Measurements from ENCODE around the gene UBL3. TPM values are rescaled to one million over a fixed set of nuclear protein-coding genes. Genes with fewer than 3 reads are reported as not detected.

The UBL3 gene
- total RNA-seq = 10 to 100 TPM; 46.8 to 60.7 TPM
- long read RNA-seq, full-length matches to known transcripts = 185 of 192 reads
- long read RNA-seq, partial matches to known transcripts = 0 of 192 reads
- long read RNA-seq, other reads (novel, unspliced or antisense) = 7 of 192 reads

GRCh38 chr13:29850213-29850898 lies at the start of gene UBL3:
Gene UBL3 (minus strand): TSS chr13:29850617. CDS start chr13:29849538, 1,079 bp downstream.
- intact Hi-C loops (cut with DNase I, micrococcal nuclease) = no loop called here
- ATAC-seq (peak; percentile 85), DNase-seq (peak; percentile 97 to 98)

- DNase-seq (no peak), ATAC-seq (no peak)
- intact Hi-C loops (cut with DNase I, micrococcal nuclease) = no loop called here
Measured at GRCh38 chr13:29897102-29897501, 46.7 kb upstream of the UBL3 start.

DNA sequence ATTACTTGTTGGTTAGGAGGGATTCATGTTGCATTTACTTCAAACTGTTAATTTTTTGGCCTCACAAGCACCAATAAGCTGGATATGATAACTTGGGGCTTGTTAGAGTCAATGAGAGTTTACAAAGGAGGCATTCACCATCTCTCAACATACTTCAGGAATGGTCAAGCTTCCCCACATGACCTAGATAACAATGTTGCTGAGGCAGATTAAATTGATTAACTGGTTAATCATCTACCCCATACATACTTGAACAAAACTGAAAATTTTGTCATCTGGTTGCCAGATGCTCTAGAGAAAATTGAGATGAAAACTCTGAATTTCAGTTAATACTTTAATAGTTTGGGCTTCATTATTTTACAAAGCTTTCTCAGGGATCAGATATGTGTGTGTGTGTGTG lies 43.0 kb upstream of the UBL3 start:
- ATAC-seq = no peak
- intact Hi-C loops (cut with DNase I, micrococcal nuclease) = no loop called here
- DNase-seq = no peak

DNA sequence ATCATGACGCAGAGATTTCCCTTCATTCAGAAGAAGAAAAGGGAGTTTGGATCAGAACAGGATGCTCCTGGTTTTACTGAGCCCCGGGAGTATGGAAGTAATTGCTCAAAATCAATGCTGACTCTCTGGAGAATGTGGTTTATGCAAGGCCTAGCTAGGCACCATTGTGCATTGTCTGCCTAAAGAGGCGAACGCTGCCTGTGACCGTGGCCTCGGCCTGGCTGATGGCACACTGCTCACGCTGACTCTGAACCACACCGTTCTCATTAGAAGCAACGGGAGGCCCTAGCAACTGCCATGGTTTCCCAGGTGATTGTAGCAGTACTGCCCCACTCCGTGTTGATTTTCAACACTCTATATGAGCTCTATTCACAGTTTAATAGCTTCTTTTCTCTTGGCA lies 41.7 kb upstream of the UBL3 start:
- intact Hi-C loops (cut with DNase I, micrococcal nuclease) = no loop called here
- ATAC-seq = no peak
- DNase-seq = no peak

DNA sequence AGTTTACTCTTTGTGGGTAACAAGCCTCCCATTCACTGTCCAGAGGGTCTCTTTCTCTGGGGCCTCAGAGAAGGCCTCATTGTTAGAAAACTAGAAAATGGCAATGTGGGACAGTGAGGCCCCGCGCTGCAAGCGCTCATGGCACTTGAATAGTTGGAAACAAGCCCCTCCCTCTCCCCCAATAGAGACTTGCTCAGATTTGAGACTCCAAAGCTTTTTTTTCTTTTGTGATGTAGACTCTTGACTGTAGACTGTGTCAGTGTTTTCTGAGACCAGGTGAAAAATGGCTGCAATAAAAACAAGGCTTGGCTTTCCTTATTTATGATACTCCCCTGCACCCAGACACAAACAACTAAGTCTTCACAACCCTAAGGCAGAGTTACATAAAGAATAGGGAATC lies 38.7 kb upstream of the UBL3 start:
- ATAC-seq (peak; percentile 47), DNase-seq (no peak)
- intact Hi-C loops (cut with DNase I, micrococcal nuclease) = no loop called here

DNA sequence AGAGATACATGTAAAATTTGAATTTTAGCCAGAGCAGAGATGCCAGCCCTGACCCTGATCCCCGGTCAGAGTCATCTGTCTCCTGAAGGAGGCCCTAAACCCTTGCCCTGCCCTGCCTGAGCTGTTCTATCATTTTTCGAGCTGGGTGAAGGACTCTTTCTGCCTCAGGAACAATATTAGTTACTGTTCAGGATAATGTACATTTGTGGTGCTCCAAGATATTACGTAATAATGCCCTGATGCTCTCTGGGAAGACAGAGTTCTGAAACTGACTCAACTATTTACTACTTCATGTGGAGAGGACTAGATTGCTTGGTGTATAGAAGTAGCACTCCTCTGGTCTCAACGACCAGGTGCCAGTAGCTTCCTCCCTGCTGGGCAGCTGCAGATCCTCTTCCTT lies 37.9 kb upstream of the UBL3 start:
- no peak for ATAC-seq
- DNase-seq = no peak
- intact Hi-C loops (cut with DNase I, micrococcal nuclease) = no loop called here

DNA sequence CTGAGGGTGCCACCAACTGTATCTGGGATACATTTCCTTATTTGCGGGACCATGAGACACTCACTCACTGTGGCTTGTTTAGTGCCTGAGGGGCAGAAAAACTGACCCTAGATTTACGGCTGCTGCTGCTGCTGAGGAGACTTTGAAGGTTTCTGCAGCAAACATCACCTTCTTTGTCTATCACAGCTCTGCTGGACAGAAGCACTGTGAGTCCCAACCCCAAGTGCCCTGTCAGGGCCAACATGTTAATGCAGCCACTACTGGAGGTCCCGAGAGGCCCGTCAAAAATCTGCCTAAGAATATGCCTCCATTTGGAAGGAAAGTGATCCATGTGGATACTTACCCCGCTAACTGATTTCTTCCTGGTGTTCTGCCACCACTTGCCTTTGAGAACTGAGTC lies 37.3 kb upstream of the UBL3 start:
- ATAC-seq (no peak), DNase-seq (no peak)
- intact Hi-C loops (cut with DNase I, micrococcal nuclease) = no loop called here

GRCh38 chr13:29887030-29887557 lies 36.7 kb upstream of the UBL3 start:
- no peak for ATAC-seq
- no peak for DNase-seq
- intact Hi-C loops (cut with DNase I, micrococcal nuclease) = no loop called here

- intact Hi-C loops (cut with DNase I, micrococcal nuclease) = no loop called here
- ATAC-seq = no peak
- no peak for DNase-seq
Measured at GRCh38 chr13:29886446-29886845, 36.0 kb upstream of the UBL3 start.

DNA sequence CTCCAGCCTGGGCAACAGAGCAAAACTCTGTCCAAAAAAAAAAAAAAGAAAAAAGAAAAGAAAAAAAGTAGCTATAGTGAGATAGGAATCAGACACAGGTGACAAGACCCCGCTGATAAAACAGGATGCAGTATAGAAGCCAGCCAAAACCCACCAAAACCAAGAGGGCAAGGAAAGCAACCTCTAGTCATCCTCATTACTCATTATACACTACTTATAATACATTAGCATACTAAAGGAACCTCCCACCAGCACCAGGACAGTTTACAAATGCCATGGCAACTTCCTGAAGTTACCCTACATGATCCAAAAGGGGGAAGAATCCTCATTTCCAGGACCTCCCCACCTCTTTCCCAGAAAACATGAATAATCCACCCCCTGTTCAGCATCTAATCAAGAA lies 35.6 kb upstream of the UBL3 start:
- ATAC-seq (no peak), DNase-seq (no peak)
- intact Hi-C loops (cut with DNase I, micrococcal nuclease) = no loop called here

- intact Hi-C loops (cut with DNase I, micrococcal nuclease) = no loop called here
- DNase-seq (no peak), ATAC-seq (no peak)
Measured at GRCh38 chr13:29884671-29885430, 34.4 kb upstream of the UBL3 start.

DNA sequence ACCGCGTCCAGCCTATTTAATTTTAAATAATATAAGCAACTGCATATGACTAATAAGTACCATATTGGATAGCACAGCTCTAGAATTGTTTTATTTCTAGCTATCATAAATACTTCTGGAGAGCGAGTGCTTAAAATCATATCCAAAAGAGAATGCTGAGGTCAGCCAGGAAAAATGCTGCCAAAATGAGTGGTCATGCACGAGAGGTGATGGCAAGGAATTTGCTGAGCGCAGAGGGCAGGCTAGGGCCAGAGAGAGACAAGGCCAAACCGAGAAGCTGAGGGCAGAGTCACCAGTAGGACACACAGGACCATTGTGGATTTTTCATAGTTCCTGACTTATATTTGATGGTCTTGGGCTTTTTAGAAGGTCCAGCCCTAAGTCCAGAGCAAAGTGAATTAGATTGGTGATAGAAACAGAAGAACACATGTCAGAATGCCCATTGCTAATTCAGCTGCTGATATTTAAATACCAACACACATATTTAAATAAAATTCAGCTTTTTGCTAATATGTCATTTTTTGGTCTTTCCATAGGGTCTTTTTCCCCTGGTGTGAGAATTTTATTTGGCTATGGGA lies 33.6 kb upstream of the UBL3 start:
- intact Hi-C loops (cut with DNase I, micrococcal nuclease) = no loop called here
- ATAC-seq (no peak), DNase-seq (no peak)

- no peak for DNase-seq
- intact Hi-C loops (cut with DNase I, micrococcal nuclease) = no loop called here
- peak; percentile 39 for ATAC-seq
Measured at GRCh38 chr13:29882076-29882475, 31.7 kb upstream of the UBL3 start.

DNA sequence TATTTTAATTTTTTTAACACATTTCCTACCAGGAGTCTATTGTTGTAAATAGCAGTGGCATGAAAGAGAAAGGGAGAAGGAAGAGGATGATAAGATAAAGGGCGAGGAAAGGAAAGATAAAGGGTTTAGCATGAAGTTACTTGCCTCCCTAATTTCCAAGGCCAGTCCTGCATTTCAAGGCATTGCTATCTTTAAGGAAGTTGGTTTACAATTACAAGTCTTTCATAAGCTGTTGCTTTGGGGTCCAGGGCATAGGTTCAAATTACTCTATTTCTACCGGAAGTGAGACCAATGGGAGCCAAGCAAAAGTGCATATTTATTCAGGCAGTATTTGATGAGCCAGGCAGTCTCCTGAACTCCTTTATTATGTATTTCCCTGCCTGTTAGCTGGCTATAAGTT lies 27.7 kb upstream of the UBL3 start:
- DNase-seq (no peak), ATAC-seq (peak; percentile 50)
- intact Hi-C loops (cut with DNase I, micrococcal nuclease) = no loop called here

DNA sequence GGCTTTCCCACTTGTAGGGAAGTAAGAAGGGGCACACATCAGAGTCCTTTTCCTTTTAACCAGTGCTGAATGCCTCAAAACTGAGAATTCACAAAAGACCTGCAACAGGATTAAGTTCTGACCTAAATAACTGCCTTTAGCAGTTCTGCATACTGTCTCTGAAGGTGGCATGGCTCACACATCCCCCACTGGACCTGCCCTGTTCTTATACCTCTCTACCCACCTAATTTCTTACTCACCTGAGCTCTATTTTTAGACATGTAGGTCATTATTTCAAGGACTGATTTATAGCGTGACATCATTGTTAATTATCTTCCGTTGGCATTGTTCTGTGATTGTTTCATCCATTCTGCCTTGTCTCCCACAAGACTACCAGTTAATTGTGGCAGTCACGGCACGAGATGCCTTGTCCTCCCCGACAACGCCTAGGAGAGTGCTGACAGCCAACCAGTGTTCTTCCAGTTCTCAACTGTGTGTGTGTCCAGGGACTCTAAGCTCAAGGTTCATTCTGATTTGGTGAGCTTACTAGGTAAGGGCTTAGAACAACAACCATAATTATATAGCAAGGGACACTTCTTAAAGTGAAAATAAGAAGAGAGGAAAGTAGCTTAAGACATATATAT lies 27.1 kb upstream of the UBL3 start:
- DNase-seq (peak; percentile 34 to 73), ATAC-seq (peak; percentile 97)
- intact Hi-C loops (cut with DNase I, micrococcal nuclease) = no loop called here

- intact Hi-C loops (cut with DNase I, micrococcal nuclease) = no loop called here
- DNase-seq (no peak), ATAC-seq (no peak)
Measured at GRCh38 chr13:29875646-29876045, 25.2 kb upstream of the UBL3 start.

GRCh38 chr13:29868581-29868980 lies 18.2 kb upstream of the UBL3 start:
- ATAC-seq (no peak), DNase-seq (no peak)
- intact Hi-C loops (cut with DNase I, micrococcal nuclease) = no loop called here

- ATAC-seq = peak; percentile 97
- intact Hi-C loops (cut with DNase I, micrococcal nuclease) = no loop called here
- DNase-seq = peak; percentile 34 to 41
Measured at GRCh38 chr13:29865934-29866333, 15.5 kb upstream of the UBL3 start.

GRCh38 chr13:29861694-29862110 lies 11.3 kb upstream of the UBL3 start:
- no peak for DNase-seq
- intact Hi-C loops (cut with DNase I, micrococcal nuclease) = no loop called here
- ATAC-seq = no peak

All from left colon (tissue), 2 donors.